Lower lobe of right lung (tissue), 2 donors: Measurements from ENCODE around the gene CEP43. TPM values are rescaled to one million over a fixed set of nuclear protein-coding genes. Genes with fewer than 3 reads are reported as not detected.
A peak's percentile ranks its signal among the peaks of the same experiment; 100 is the strongest.

Experiments used
- ATAC-seq, 2 donors: fragments of 200-7000 bp; cut with Tn5 transposase; one replicate each; pipeline ENCODE4 v1.9.1; 2020 to 2022; ENCODE audit warnings: mild to moderate bottlenecking in 2 of 2, moderate library complexity in 2 of 2
- DNase-seq: peaks from one replicate; pipeline ENCODE4 v3.0.0-alpha.2; 2020
- H3K27ac ChIP-seq: fragments of 200-600 bp; one replicate; pipeline ENCODE4 v1.8.0; 2022
- H3K27me3 ChIP-seq: fragments of 200-600 bp; one replicate; pipeline ENCODE4 v1.8.0; 2022; ENCODE audit warnings: low read depth
- H3K36me3 ChIP-seq: fragments of 200-600 bp; one replicate; pipeline ENCODE4 v1.8.0; 2022; ENCODE audit warnings: mild to moderate bottlenecking
- H3K4me1 ChIP-seq: fragments of 200-600 bp; one replicate; pipeline ENCODE4 v1.8.0; 2022
- H3K4me3 ChIP-seq: fragments of 200-600 bp; one replicate; pipeline ENCODE4 v1.8.0; 2022; ENCODE audit warnings: mild to moderate bottlenecking
- H3K9me3 ChIP-seq: fragments of 200-600 bp; one replicate; pipeline ENCODE4 v1.8.0; 2022
- intact Hi-C: fragments of 100-400 bp; cut with DNase I; formaldehyde crosslinking; loops from one replicate; pipeline ENCODE4 v1.11.0; 2022
- total RNA-seq: library from RNA; stranded (reverse); fragmentation: NEBNext Ultra II Directional; extraction: Animal tissue kit (Norgen Biotek cat#: 25700); gene quantifications from one replicate; pipeline ENCODE4 v1.2.1, GENCODE V29; 2021
- TF ChIP-seq, protein P1 (sequence below): fragments of 200-600 bp; IDR thresholded peaks from one replicate; pipeline ENCODE4 v1.8.0; 2022; ENCODE audit warnings: antibody characterized with exemption, mild to moderate bottlenecking
- donor health status: DM: no; HTN: yes; CAD: no; lungs with severe emphysema.

The CEP43 gene
- total RNA-seq, 1 donor from 2014 or later: 13.3 TPM

DNA sequence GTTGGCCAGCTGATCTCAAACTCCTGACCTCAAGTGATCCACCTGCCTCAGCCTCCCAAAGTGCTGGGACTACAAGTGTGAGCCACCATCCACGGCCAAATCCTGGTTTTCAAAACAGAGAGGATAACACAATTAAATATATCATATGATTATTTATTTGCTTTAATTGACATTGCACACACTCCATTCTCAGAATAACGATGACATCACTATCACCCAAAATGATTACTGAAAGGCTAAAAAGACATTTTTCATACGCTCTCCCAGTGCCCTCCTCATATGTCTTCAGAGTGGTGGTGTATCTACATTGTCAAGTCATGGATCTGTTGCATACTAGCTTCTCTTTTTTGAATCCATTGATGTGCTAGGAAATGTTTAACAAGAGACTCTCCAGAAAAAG, 18.5 kb upstream of the CEP43 start:
- TF ChIP-seq, protein P1, sequence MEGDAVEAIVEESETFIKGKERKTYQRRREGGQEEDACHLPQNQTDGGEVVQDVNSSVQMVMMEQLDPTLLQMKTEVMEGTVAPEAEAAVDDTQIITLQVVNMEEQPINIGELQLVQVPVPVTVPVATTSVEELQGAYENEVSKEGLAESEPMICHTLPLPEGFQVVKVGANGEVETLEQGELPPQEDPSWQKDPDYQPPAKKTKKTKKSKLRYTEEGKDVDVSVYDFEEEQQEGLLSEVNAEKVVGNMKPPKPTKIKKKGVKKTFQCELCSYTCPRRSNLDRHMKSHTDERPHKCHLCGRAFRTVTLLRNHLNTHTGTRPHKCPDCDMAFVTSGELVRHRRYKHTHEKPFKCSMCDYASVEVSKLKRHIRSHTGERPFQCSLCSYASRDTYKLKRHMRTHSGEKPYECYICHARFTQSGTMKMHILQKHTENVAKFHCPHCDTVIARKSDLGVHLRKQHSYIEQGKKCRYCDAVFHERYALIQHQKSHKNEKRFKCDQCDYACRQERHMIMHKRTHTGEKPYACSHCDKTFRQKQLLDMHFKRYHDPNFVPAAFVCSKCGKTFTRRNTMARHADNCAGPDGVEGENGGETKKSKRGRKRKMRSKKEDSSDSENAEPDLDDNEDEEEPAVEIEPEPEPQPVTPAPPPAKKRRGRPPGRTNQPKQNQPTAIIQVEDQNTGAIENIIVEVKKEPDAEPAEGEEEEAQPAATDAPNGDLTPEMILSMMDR: no peak
- H3K27ac ChIP-seq: no peak overlapping the region
- H3K36me3 ChIP-seq: no peaks in the 10 kb centered on the region
- no peaks in the 10 kb centered on the region for H3K27me3 ChIP-seq
- intact Hi-C loops: no loop called here
- DNase-seq (no peak), ATAC-seq (no peak)
- H3K9me3 ChIP-seq: no peaks in the 10 kb centered on the region
- H3K4me3 ChIP-seq: no peak overlapping the region
- H3K4me1 ChIP-seq: no peaks in the 10 kb centered on the region

- intact Hi-C loops: no loop called here
These were observed 11.7 kb upstream of the CEP43 start for GRCh38 chr6:166987448-166987847.

DNA sequence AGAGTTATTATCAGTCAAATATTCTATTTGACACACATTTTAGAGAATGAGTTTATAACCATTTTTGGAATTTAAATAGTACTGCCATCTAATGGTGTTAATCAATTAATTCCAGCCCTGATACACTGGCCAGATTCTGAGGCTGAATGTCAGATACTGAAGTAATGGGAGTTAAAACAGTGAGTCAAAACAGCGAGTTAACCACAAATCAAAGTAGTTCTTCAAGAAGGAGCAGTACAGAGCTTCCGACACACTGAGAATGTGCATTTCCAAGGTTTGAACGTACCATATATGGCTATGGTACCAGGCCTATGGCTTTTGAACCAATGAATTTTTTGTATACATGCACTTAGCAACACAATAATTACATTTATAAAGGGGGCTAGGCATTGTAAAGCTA, 11.3 kb upstream of the CEP43 start:
- Histone ChIP-seq H3K36me3 (no peaks in the 10 kb centered on the region), H3K27ac (no peak overlapping the region), H3K4me1 (no peaks in the 10 kb centered on the region), H3K9me3 (no peaks in the 10 kb centered on the region), H3K27me3 (no peaks in the 10 kb centered on the region), H3K4me3 (no peak overlapping the region)
- DNase-seq: no peak
- intact Hi-C loops: no loop called here
- ATAC-seq: no peak
- TF ChIP-seq, protein P1: no peak

More at GRCh38 chr6:166987448-166987847, 11.7 kb upstream of the CEP43 start:
- H3K27me3 ChIP-seq: no peaks in the 10 kb centered on the region
- TF ChIP-seq, protein P1: no peak
- H3K9me3 ChIP-seq: no peaks in the 10 kb centered on the region
- no peaks in the 10 kb centered on the region for H3K36me3 ChIP-seq
- DNase-seq (no peak), ATAC-seq (no peak)
- no peaks in the 10 kb centered on the region for H3K4me1 ChIP-seq
- no peak overlapping the region for H3K4me3 ChIP-seq
- H3K27ac ChIP-seq: no peak overlapping the region

- intact Hi-C loops: no loop called here
- no peaks in the 10 kb centered on the region for H3K4me1 ChIP-seq
- DNase-seq (no peak), ATAC-seq (peak in 1 of 2 donors; percentile 25)
- TF ChIP-seq, protein P1: no peak
- H3K27ac ChIP-seq: no peak overlapping the region
- no peaks in the 10 kb centered on the region for H3K9me3 ChIP-seq
- no peaks in the 10 kb centered on the region for H3K27me3 ChIP-seq
- no peaks in the 10 kb centered on the region for H3K36me3 ChIP-seq
- H3K4me3 ChIP-seq: no peak overlapping the region
These were observed 10.5 kb upstream of the CEP43 start for GRCh38 chr6:166988674-166989201.

- DNase-seq (no peak), ATAC-seq (peak; percentile 62 to 71)
- TF ChIP-seq, protein P1: peak; percentile 47
- no peak overlapping the region for H3K4me3 ChIP-seq
- intact Hi-C loops: no loop called here
- H3K9me3 ChIP-seq: no peaks in the 10 kb centered on the region
- no peaks in the 10 kb centered on the region for H3K36me3 ChIP-seq
- H3K27ac ChIP-seq: no peak overlapping the region
- H3K27me3 ChIP-seq: no peaks in the 10 kb centered on the region
- H3K4me1 ChIP-seq: no peaks in the 10 kb centered on the region
These were observed 9.7 kb upstream of the CEP43 start for GRCh38 chr6:166989427-166990032.
